DND-41 (cell line): Measurements from ENCODE around the gene METTL2A.

Experiments
- EZH2 ChIP-seq: IDR thresholded peaks from 3 replicates; pipeline ENCODE4 v1.6.1; 2012; ENCODE audit warnings: borderline replicate concordance, low read depth, mild to moderate bottlenecking, moderate library complexity, low read length, inconsistent platforms; ENCODE audit not compliant: severe bottlenecking
- TF ChIP-seq, protein P1 (sequence below): IDR thresholded peaks from 2 replicates; pipeline ENCODE4 v1.5.1; 2012; ENCODE audit warnings: borderline replicate concordance, low read length, moderate library complexity, mild to moderate bottlenecking; ENCODE audit not compliant: poor library complexity, severe bottlenecking; ENCODE audit errors: extremely low read depth

DNA sequence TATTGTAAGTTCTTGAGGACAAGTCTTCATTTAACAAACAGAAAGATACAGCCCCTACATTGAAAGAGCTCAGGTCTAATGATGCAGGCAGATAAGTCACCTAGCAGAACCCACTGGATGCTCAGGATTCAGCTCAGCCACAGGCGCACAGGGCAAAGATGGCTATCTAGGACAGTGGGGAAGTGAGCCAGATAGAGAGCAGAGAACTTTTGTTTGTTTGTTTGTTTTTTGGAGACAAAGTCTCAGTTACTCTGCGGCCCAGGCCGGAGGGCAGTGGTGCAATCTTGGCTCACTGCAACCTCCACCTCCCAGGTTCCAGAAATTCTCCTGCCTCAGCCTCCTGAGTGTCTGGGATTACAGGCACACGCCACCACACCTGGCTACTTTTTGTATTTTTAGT, 20.4 kb downstream of the METTL2A start:
- TF ChIP-seq, protein P1, sequence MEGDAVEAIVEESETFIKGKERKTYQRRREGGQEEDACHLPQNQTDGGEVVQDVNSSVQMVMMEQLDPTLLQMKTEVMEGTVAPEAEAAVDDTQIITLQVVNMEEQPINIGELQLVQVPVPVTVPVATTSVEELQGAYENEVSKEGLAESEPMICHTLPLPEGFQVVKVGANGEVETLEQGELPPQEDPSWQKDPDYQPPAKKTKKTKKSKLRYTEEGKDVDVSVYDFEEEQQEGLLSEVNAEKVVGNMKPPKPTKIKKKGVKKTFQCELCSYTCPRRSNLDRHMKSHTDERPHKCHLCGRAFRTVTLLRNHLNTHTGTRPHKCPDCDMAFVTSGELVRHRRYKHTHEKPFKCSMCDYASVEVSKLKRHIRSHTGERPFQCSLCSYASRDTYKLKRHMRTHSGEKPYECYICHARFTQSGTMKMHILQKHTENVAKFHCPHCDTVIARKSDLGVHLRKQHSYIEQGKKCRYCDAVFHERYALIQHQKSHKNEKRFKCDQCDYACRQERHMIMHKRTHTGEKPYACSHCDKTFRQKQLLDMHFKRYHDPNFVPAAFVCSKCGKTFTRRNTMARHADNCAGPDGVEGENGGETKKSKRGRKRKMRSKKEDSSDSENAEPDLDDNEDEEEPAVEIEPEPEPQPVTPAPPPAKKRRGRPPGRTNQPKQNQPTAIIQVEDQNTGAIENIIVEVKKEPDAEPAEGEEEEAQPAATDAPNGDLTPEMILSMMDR, result no peak
- TF ChIP-seq EZH2, result no peak
